Osteoblast (primary cell): ENCODE data around the gene AGTPBP1. TPM values are rescaled to one million over a fixed set of nuclear protein-coding genes. Genes with fewer than 3 reads are reported as not detected.

Source experiments
- DNase-seq: peaks from one replicate; pipeline ENCODE4 v3.0.0; 2011; ENCODE audit warnings: low spot score, mixed read lengths; ENCODE audit not compliant: insufficient read length; ENCODE audit errors: missing footprints
- H2AFZ ChIP-seq: 2 replicates; pipeline ENCODE4 v1.6.0; 2011; ENCODE audit warnings: mild to moderate bottlenecking, low read length
- H3K27ac ChIP-seq: 2 replicates; pipeline ENCODE4 v1.5.1; 2011; ENCODE audit warnings: mild to moderate bottlenecking, low read depth, low read length, moderate library complexity
- H3K27me3 ChIP-seq: 2 replicates; pipeline ENCODE4 v1.6.0; 2012; ENCODE audit warnings: mild to moderate bottlenecking, control low read depth, inconsistent platforms, low read length, moderate library complexity; ENCODE audit not compliant: insufficient read depth
- H3K36me3 ChIP-seq: 2 replicates; pipeline ENCODE4 v1.5.1; 2011; ENCODE audit warnings: mild to moderate bottlenecking, low read length, control low read depth, moderate library complexity; ENCODE audit not compliant: insufficient read depth
- H3K4me1 ChIP-seq: 2 replicates; pipeline ENCODE4 v1.5.1; 2011; ENCODE audit warnings: mild to moderate bottlenecking, low read length, control low read depth, moderate library complexity; ENCODE audit not compliant: insufficient read depth
- H3K4me2 ChIP-seq: 2 replicates; pipeline ENCODE4 v1.6.0; 2011; ENCODE audit warnings: mild to moderate bottlenecking, low read length; ENCODE audit not compliant: insufficient read depth
- H3K4me3 ChIP-seq: fragments of 200-600 bp; sonication (generic); 3 replicates; pipeline ENCODE4 v1.5.1; 2012; ENCODE audit warnings: mild to moderate bottlenecking, low read length, inconsistent platforms; ENCODE audit not compliant: insufficient read depth
- H3K79me2 ChIP-seq: 2 replicates; pipeline ENCODE4 v1.6.0; 2012; ENCODE audit warnings: mild to moderate bottlenecking, low read length, control low read depth, inconsistent platforms; ENCODE audit not compliant: insufficient read depth
- H3K9me3 ChIP-seq: 2 replicates; pipeline ENCODE4 v1.5.1; 2011; ENCODE audit warnings: low read depth, low read length, control low read depth
- H4K20me1 ChIP-seq: 2 replicates; pipeline ENCODE4 v1.6.0; 2012; ENCODE audit warnings: mild to moderate bottlenecking, low read length, control low read depth; ENCODE audit not compliant: insufficient read depth
- CTCF ChIP-seq: IDR thresholded peaks from 2 replicates; pipeline ENCODE4 v1.5.1; 2011; ENCODE audit warnings: mild to moderate bottlenecking, low read depth, low read length, moderate library complexity; ENCODE audit errors: extremely low read depth
- total RNA-seq: library from RNA; depleted of rRNA; stranded (reverse); fragments of >200 nt; gene quantifications from 2 replicates; pipeline ENCODE4 v1.2.3, GENCODE V29; 2012

AGTPBP1 gene
- total RNA-seq, 1 donor = 17.0 TPM

GRCh38 chr9:85631809-85632208 lies 109.9 kb downstream of the AGTPBP1 start:
- Histone ChIP-seq H4K20me1 (no peaks in the 10 kb centered on the region), H3K36me3 (no peaks in the 10 kb centered on the region), H3K4me3 (no peak overlapping the region), H3K4me1 (no peaks in the 10 kb centered on the region), H3K79me2 (no peaks in the 10 kb centered on the region), H3K4me2 (no peak overlapping the region), H3K27ac (no peak overlapping the region), H3K27me3 (no peaks in the 10 kb centered on the region), H2AFZ (no peak overlapping the region), H3K9me3 (no peaks in the 10 kb centered on the region)
- TF ChIP-seq CTCF = no peak
- DNase-seq = no peak

GRCh38 chr9:85630676-85631075 lies 111.1 kb downstream of the AGTPBP1 start:
- no peaks in the 10 kb centered on the region for H3K27me3 ChIP-seq
- no peak overlapping the region for H2AFZ ChIP-seq
- no peaks in the 10 kb centered on the region for H3K4me1 ChIP-seq
- H3K4me3 ChIP-seq = no peak overlapping the region
- H3K9me3 ChIP-seq = no peaks in the 10 kb centered on the region
- no peak for TF ChIP-seq CTCF
- no peak overlapping the region for H3K27ac ChIP-seq
- H3K36me3 ChIP-seq = no peaks in the 10 kb centered on the region
- no peak for DNase-seq
- no peaks in the 10 kb centered on the region for H3K79me2 ChIP-seq
- no peaks in the 10 kb centered on the region for H4K20me1 ChIP-seq
- no peak overlapping the region for H3K4me2 ChIP-seq

- Histone ChIP-seq H2AFZ (no peak overlapping the region), H4K20me1 (no peaks in the 10 kb centered on the region), H3K79me2 (no peaks in the 10 kb centered on the region), H3K9me3 (no peaks in the 10 kb centered on the region), H3K4me1 (no peaks in the 10 kb centered on the region), H3K4me2 (no peak overlapping the region), H3K4me3 (no peak overlapping the region), H3K36me3 (no peaks in the 10 kb centered on the region), H3K27me3 (no peaks in the 10 kb centered on the region), H3K27ac (no peak overlapping the region)
- DNase-seq = no peak
- no peak for TF ChIP-seq CTCF
Observed at GRCh38 chr9:85617141-85617670, 124.5 kb downstream of the AGTPBP1 start.

GRCh38 chr9:85615792-85616191 lies 126.0 kb downstream of the AGTPBP1 start:
- H3K4me3 ChIP-seq = no peak overlapping the region
- no peak for TF ChIP-seq CTCF
- no peak overlapping the region for H3K4me2 ChIP-seq
- no peaks in the 10 kb centered on the region for H3K36me3 ChIP-seq
- H2AFZ ChIP-seq = no peak overlapping the region
- no peaks in the 10 kb centered on the region for H4K20me1 ChIP-seq
- H3K27ac ChIP-seq = no peak overlapping the region
- no peaks in the 10 kb centered on the region for H3K79me2 ChIP-seq
- no peaks in the 10 kb centered on the region for H3K4me1 ChIP-seq
- H3K27me3 ChIP-seq = no peaks in the 10 kb centered on the region
- no peak for DNase-seq
- no peaks in the 10 kb centered on the region for H3K9me3 ChIP-seq
